Mesothelial cell of epicardium (in vitro differentiated cells): ENCODE measurements around the gene PDE4B. TPM values are rescaled to one million over a fixed set of nuclear protein-coding genes. Genes with fewer than 3 reads are reported as not detected.

Experiments used
- DNase-seq, 2 experiments: peaks; one replicate each; pipeline ENCODE4 v3.0.0; 2021; ENCODE audit warnings: low spot score in 2 of 2; ENCODE audit not compliant: unreplicated experiment in 2 of 2
- H3K27ac Mint-ChIP-seq: 2 replicates; pipeline ENCODE4 v1.8.0; 2021; ENCODE audit warnings: mixed read lengths
- H3K27me3 Mint-ChIP-seq: 2 replicates; pipeline ENCODE4 v1.8.0; 2021; ENCODE audit warnings: low read depth, mixed read lengths
- H3K36me3 Mint-ChIP-seq: 2 replicates; pipeline ENCODE4 v1.8.0; 2021; ENCODE audit warnings: mixed read lengths
- H3K4me1 Mint-ChIP-seq: 2 replicates; pipeline ENCODE4 v1.8.0; 2021; ENCODE audit warnings: mixed read lengths
- H3K4me3 Mint-ChIP-seq: 2 replicates; pipeline ENCODE4 v1.8.0; 2021; ENCODE audit warnings: mild to moderate bottlenecking, moderate library complexity, mixed read lengths
- H3K9me3 Mint-ChIP-seq: 2 replicates; pipeline ENCODE4 v1.8.0; 2021; ENCODE audit warnings: mixed read lengths
- CTCF ChIP-seq: fragments of 200-600 bp; sonication (generic); IDR thresholded peaks from one replicate; pipeline ENCODE4 v1.5.0; 2021; ENCODE audit warnings: antibody characterized with exemption; ENCODE audit not compliant: unreplicated experiment
- total RNA-seq: library from RNA; stranded (reverse); gene quantifications from 3 replicates; pipeline ENCODE4 v1.2.1, GENCODE V29; 2021

PDE4B gene
- total RNA-seq, 1 donor from 2014 or later: 22.3 TPM

- TF ChIP-seq CTCF: no peak
- H3K27ac Mint-ChIP-seq: no peak overlapping the region
- H3K36me3 Mint-ChIP-seq: no peaks in the 10 kb centered on the region
- peaks cover 29% of the 10 kb centered on the region for H3K27me3 Mint-ChIP-seq
- H3K4me1 Mint-ChIP-seq: no peaks in the 10 kb centered on the region
- H3K9me3 Mint-ChIP-seq: no peaks in the 10 kb centered on the region
- no peak for DNase-seq
- no peak overlapping the region for H3K4me3 Mint-ChIP-seq
Observed at GRCh38 chr1:65832296-65832695, 39.6 kb downstream of the PDE4B start.

- TF ChIP-seq CTCF: no peak
- Mint-ChIP-seq H3K27ac (no peak overlapping the region), H3K9me3 (no peaks in the 10 kb centered on the region), H3K27me3 (peaks cover 19% of the 10 kb centered on the region), H3K36me3 (no peaks in the 10 kb centered on the region), H3K4me3 (no peak overlapping the region), H3K4me1 (no peaks in the 10 kb centered on the region)
- DNase-seq: no peak
Observed at GRCh38 chr1:65836686-65837085, 44.0 kb downstream of the PDE4B start.

- no peak overlapping the region for H3K4me3 Mint-ChIP-seq
- H3K9me3 Mint-ChIP-seq: no peaks in the 10 kb centered on the region
- no peak for DNase-seq
- no peaks in the 10 kb centered on the region for H3K4me1 Mint-ChIP-seq
- H3K36me3 Mint-ChIP-seq: no peaks in the 10 kb centered on the region
- no peak overlapping the region for H3K27ac Mint-ChIP-seq
- peaks cover 15% of the 10 kb centered on the region for H3K27me3 Mint-ChIP-seq
- TF ChIP-seq CTCF: no peak
Observed at GRCh38 chr1:65840683-65841082, 48.0 kb downstream of the PDE4B start.

GRCh38 chr1:65844296-65844695, 51.6 kb downstream of the PDE4B start:
- TF ChIP-seq CTCF: no peak
- H3K4me1 Mint-ChIP-seq: no peaks in the 10 kb centered on the region
- H3K36me3 Mint-ChIP-seq: no peaks in the 10 kb centered on the region
- H3K27me3 Mint-ChIP-seq: peaks cover 24% of the 10 kb centered on the region
- no peak overlapping the region for H3K4me3 Mint-ChIP-seq
- no peak overlapping the region for H3K27ac Mint-ChIP-seq
- no peak for DNase-seq
- H3K9me3 Mint-ChIP-seq: peaks cover 10% of the 10 kb centered on the region

- Mint-ChIP-seq H3K4me1 (no peaks in the 10 kb centered on the region), H3K27ac (no peak overlapping the region), H3K9me3 (peaks cover 16% of the 10 kb centered on the region), H3K27me3 (peaks cover 22% of the 10 kb centered on the region), H3K4me3 (no peak overlapping the region), H3K36me3 (no peaks in the 10 kb centered on the region)
- no peak for TF ChIP-seq CTCF
- DNase-seq: no peak
Observed at GRCh38 chr1:65844821-65845534, 52.3 kb downstream of the PDE4B start.

GRCh38 chr1:65845535-65846060, 52.9 kb downstream of the PDE4B start:
- no peak for DNase-seq
- Mint-ChIP-seq H3K36me3 (no peaks in the 10 kb centered on the region), H3K9me3 (peaks cover 20% of the 10 kb centered on the region), H3K27me3 (peaks cover 22% of the 10 kb centered on the region), H3K27ac (no peak overlapping the region), H3K4me1 (no peaks in the 10 kb centered on the region), H3K4me3 (no peak overlapping the region)
- no peak for TF ChIP-seq CTCF
